Stimulated activated CD4-positive, alpha-beta T cell treated with anti-CD3 and anti-CD28 coated beads, TNF-alpha, amount 100 ng/mL, for 48 hours (primary cell): ENCODE results near the gene PDE1A.

ENCODE experiments used
- DNase-seq, 3 donors: peaks; one replicate each; pipeline ENCODE4 v3.0.0-alpha.2; 2020; ENCODE audit warnings: low read depth in 3 of 3

The PDE1A gene

DNA sequence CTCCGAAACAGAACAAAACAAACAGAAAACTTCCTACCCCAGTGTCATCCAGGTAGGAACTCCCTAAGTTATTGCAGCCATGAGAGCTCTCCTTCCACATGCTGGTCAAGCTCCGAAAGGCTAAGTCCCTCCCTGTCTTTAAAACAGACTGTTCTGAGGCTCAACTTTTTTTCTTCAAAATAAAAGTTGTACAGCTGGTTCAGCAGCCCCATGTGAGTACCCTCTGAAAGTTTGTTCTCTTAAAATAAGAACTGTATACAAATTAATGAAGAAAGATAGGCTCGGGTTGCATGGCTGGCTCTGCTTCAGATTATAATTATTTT lies at the start of gene PDE1A:
Gene PDE1A, minus strand, starts transcription at position 119 of the 323 bp plus-strand sequence.
- DNase-seq: no peak

DNA sequence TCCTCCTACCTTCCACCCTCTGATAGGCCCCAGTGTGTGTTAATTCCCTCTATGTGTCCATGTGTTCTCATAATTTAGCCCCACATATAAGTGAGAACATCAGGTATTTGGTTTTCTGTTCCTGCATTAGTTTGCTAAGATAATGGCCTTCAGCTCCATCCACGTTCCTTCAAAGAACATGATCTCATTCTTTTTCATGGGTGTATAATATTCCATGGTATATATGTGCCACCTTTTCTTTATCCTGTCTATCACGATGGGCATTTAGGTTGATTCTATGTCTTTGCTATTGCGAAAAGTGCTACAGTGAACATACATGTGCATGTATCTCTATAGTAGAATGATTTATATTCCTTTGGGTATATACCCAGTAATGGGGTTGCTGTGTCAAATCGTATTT lies 46.8 kb upstream of the PDE1A start:
- DNase-seq: no peak

DNA sequence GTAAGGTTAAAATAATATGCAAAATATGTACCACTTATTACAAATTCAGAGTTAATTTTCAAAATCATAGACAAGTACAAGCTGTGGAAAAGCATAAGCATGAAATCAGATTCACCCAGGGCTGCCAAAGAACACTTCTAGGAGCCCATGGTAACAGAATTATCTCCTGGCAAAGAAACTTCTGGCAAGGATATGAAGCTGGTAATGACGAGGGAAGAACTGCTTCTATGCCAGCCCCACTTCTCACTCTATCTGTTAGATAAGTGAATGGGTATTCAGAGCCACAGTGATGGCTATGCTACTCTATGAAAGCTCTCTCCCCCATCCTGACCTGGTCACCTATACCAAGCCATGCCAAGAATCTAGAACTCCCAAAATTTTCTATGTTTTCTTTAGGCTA lies 36.9 kb upstream of the PDE1A start:
- no peak for DNase-seq

DNA sequence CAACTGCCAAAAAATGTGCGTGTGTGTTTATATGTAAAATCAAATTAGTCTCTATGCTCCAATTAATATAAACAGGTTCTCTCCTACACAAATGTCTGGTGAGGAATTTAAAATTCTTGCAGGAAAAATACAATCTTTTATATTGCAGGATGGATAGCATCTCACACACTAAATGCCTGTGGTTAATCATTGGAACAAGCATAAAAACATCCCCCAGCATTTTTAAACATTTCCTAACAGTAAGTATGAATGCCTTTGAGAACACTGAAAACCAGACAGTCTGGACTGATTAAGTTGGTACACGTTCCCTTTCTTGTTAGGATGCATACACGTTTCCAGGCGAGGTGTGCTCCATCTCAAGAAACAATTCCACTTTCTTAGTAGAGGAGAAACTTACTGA lies 29.9 kb upstream of the PDE1A start:
- DNase-seq: no peak

DNA sequence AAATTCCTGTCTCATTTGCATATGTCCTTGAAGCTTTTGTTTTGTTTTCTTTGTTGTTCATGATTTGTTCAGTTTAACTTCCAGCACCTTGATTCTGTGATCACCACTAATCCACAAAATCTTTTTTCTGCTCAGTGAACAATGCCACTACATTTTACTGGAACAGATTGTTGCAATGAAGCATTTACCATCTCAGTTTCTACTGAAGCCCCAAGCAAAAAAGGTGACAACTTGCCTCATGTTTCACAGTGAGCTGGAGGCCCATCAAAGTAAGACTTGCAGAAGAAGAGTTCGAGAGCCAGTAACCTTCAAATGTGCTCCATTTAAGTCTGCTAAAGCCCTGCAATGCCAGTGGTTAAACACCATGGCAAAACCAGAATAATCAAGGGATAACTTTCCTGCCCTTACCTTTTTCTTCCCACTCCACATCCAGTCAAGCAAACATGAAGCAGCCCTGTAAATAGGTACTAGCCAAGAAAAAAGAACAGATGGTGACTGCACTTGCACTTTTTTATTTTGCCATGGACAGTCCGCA lies 25.7 kb upstream of the PDE1A start:
- DNase-seq: no peak

DNA sequence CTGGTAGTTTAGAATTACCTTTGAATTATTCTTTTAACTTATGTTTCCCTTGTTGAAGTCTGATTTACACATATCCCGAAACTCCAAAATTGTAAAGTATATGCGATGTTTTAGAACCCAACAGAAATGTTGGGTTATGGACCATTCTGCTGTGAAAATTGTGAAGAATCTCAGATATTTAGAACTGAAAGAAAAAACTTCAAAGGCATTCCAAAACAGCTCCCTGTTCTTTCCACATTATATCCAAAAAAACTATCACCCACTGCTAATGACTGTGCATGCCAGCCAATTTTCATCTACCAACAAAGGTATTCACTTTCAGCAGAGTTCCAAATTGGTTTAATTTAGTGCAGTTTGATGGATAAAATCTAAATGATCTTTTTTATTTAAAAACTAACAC lies 21.5 kb upstream of the PDE1A start:
- DNase-seq: no peak

DNA sequence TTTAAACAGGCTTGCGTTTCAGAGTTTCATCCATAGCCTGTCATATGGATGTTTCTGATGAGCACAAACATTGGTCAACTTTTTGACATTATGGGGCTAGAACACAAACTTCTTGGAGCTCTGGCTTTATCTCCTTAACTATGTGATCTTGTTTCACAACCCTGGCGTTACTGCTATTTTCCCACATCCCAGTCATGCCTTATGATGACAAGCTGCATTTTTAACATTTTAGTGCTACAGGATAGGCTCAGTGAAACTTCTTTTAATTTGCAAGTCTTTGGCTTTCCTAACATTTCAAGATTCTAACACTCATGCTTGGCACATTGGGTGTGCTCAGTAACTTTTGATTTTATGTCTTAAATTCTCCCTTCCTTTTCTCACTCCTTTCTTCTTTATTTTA lies 21.0 kb upstream of the PDE1A start:
- DNase-seq: no peak

DNA sequence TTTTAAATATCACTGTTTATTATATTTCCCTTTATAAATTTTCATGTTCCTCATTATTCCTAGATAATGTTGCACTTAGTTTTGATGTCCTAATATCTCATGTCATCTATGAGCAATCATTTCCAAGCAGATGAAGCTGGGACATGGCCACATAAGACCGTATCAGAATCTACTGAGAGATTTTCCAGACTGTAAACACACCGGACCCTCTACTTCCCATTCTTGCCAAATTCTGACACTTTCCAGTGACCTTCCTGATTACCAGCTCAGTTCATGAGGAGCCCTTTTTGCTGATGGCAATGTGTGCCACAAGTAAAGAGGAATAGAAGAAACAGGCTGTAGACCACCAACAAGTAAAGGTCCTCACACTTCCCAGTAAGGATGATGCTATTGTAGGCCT lies 20.3 kb upstream of the PDE1A start:
- DNase-seq: no peak

DNA sequence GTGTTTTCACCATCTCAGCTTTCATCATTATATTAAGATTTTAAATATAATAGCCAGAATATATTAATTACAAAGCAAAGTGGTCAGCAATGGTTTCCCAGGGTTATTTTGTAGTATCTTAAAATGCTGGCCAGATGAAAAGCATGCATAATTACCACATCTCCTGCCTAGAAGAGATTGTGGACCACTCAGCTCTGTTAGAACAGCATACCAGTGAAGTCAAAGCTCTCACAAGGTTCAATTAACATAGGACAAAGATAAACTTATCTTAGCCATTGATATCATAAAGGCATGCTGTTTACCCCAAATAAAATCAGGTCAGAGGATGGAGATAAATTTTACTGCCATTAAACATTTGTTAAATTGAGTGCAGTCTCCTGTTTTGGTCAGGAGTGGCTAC lies 19.3 kb upstream of the PDE1A start:
- DNase-seq: no peak

DNA sequence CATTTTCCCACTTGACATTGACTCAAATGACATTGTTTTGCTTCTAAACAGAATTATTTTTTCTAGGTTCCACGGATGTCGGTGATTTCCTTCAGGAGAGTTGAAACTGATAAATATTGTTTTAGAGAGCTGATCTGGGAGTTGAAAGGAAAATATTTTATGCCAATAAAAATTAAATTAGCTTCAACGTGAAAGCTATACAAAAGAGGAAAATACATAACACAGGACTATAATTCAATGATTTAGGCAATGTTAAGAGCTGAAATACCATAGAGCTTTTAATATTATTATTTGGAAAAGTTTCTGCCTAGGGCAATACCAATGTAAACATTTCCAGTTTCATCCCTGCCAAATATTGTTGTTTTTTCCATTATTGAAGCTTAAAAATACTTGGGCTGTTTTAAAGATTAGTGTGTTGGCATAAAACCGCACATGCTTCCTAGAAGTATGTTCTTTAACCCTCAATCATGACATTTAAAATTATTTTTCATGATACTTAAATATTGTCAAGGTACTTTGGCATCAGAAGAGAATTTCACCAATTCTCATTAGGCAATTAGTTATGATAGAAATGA lies 18.6 kb upstream of the PDE1A start:
- DNase-seq: no peak

DNA sequence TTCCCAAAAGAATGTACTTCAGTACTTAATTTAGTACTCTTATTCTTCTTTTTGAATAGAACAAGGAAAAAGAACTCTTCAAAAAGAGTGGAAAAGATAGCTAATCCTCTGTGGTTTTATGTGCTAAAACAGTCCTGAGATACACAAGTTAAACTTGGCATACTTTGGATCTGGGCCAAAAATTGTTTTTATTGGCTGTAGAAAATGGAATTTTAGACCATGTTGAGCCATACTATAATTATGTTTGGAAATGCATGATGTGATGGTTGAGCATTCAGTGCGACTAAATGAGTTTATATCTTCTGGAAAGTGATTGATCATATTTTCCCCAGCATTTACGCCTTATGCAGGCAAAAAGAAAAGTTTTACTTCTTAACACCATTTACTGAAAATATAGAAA lies 18.0 kb upstream of the PDE1A start:
- no peak for DNase-seq

DNA sequence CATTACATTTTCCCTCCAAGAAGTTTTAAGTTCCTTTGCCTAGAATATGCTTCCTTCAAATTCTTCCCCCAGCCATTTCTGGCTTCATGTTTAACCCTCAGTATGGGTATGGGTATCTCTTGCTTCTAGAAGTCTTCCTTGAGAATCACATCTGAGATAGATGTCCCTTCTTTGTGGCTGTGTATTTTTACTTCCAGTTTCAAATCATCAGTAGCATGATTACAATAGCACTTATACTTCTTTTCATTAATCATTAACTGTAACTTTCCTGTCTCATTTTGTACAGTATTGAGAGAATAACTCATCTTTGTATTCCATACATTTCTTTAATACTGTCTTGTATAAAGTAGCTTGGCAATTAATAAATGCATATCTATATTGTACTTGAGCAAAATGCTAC lies 17.3 kb upstream of the PDE1A start:
- DNase-seq: no peak

DNA sequence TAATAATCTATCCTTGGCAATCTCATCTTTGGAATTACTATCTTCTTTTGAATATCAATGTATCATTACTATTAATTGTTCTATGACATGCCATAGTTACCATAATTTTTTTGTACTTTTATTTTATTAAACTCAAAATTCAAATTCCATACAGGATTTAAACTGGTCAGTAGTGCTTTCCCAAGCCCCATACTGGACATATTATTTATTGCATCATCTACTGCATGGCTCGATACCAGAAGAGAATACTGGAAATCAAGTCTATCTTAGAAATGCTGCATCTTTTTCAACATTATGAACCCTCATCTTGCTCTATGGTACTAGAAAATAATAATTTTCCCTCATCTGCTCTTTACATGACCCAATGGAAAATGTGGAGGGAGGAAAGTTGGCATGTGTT lies 9.4 kb upstream of the PDE1A start:
- DNase-seq: no peak

DNA sequence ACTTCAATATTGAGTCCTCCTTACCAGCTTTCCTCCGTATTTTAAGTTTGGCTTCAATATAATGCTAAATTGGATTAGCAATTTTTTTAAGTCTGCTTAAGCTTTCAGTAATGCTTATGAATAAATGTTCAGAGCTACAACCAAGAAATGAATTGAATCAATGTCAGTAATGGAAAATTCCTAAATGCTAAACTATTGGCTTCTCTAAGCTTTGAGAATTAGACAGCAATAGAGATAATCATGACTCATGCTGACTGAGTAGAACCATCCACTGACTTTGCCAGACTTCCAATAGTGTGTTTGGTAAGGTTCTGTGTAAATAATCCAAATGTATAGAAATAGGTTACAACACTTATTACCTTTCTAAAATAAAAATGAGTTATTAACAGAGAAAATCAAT lies 8.9 kb upstream of the PDE1A start:
- DNase-seq: no peak

DNA sequence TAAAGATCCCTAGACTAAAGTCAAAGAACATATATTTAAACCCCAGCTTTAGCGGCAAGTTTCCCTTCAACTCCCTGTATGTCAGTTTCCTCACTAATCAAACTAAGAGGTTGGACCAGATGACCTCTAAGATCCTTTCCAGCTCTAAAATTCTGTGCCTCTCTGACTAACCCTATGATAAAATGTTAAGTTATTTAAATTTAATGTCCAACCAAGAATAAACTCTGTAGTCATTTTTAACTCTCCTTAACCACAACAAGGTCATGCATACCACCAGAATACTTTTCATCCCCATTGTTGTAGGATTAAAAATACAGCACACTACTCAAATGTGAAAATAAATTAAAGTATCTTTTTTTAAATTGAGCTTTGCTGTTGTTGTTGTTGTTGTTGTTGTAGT lies 5.2 kb upstream of the PDE1A start:
- no peak for DNase-seq

DNA sequence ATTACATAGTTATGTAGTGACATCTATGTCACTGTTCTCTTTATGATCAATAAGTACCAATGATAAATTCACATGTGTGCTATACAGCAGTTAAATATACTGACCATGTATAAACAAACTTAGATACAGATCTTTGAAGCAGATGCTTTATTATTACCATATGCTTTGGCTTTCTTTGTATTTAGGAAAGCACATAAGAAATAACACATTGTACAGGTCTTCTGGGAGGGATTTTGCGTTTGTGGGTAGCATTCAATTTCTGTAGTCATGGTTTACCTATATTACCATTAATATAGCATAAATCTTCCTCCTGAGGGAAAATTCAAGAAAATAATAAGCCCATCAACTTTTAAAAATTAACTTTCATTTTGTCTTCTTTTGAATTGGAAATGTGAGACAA lies 1.6 kb upstream of the PDE1A start:
- no peak for DNase-seq

DNA sequence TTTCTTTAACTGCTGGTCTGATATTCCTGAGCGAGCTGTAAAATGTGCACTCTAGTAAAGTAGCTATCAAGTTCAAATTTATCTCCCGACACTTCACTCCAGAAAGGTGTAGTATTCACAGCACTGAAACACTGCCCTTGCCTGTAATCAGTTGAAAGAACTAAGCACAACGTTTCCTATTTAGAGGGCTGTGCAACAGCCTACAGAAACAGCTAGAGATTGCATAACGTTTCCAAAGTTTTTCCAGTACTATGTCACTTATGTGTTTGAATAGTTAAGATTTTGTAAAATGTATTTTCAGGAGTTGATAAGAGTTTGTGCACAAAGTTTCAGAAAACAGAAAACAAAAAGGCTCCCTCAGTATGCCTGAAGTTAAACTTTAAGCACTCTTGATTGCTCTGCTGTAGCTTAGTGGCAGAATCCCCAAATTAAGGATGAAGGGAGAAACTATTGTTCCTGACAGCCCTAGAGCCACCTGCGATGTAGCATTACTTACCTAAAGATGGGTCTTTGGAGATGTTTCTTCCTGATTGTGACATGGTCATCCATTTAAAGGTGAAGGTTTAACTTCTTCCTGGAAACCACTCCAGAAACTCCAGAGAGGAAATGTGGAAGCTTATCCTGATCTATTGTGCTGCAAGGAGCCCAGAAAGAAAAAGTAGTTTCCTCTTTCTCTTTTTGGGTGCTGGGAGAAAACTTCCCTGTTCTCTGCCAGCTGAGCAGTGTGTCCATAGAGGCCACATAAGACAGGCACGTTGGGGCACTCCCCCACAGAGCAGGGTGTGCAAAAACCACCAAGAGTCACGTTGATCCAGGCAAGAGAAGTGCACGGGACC lies 536 bp downstream of the PDE1A start:
- DNase-seq: no peak

DNA sequence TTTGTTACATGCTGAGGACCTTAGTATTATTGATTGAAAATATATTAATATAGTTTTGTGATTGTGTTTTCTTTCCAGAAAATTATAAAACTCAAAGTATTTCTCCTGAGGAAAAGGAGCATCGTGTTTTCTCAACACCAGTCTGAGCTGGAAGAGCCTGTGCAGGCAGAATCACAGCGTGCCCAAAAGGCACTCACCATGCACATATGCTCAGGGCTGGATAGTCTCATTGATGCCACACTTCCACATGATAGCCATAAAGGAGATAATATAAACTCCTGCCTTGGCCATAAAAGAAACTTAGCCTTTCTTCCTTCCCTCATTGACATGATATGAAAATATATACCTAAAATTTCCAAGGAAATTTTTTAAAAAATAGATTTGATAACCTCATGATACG lies 4.0 kb downstream of the PDE1A start:
- DNase-seq: no peak

DNA sequence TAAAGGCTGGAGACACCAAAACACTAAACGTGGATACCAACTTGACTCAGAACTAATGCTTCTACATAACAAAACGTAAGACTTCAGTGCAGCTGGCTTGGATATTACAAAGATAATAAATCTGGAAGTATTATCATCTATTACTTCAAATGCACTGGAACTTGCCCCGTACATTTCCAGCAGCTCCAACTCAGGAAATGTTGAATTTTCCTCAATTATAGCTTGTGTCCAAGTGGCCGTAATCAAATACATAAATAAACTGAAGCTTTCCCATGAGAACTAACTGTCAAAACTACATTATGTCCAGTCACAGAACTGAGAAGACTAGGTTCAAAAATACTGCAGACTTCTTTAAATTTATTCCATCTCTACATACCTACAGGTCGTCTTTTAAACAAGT lies 6.2 kb downstream of the PDE1A start:
- DNase-seq: no peak

DNA sequence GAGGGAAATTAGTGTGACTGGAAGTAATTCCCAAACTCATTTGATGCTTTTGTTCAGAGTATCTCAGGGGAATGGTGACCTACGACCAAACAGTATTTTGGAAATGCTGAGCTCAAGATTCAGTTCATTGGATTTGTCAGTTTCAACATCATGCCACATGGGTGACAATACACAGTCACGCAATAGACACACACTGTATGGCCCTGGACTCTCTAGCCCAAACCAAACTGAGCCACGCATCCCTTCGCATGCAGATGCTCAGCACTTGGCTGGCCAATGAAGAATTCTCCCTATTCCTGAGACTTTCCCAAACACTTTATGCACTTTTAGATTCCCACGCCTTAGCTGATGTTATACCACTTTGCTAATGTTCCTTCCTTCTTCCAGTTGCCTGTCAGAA lies 10.0 kb downstream of the PDE1A start:
- no peak for DNase-seq

DNA sequence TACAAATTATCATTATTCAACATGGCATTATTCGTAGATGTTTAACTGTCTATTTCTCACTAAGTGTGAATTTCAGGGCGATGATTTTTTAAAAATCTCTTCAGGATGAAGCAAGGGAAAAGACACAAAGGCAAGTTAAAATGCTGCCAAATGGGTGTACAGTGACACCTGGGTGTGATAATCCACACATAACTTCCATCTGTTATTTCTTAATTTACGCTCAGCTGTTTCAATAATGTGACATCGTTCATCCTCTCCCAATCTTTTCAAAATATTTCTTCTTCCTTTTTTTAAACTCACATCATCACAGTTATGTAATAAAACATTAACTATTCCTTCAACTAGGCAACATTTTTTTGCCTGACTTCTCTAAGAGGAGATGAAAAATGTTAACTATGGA lies 10.6 kb downstream of the PDE1A start:
- no peak for DNase-seq

DNA sequence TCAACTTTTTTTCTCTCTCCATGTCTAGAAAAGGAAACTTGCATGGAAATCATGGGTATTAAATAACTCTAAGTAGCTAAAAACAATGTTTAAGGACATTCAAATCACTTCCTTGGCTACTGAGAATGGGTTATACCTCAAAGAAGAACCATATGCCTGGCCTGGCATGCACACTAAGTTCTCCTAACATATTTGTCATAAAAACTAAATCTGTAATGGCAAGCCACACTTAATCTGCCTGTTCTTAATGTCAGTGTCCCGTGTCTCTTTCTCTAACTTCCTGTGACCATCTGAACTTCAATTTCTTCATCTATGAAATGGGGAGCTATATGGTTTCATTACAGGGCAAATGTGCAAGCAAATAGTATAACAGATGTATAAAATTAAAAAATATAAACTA lies 11.1 kb downstream of the PDE1A start:
- DNase-seq: no peak

DNA sequence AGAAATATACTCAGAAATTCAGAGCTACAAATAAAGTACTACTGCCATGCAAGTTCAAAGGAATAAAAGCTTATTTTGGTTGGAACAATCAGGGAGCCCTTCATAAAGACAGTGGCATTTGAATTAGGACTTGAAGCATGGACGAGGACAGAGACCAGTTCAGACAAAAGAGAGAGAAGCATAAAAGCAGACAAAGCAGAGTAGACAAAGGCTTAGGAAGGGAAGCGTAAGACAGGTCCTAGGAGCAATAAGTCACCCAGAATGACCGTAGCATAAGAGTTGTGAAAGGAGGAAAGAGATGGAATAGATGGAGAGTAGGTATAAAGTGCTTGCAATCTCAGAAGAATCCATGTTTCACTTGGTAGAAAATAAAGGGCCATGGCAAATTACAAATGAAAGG lies 14.0 kb downstream of the PDE1A start:
- DNase-seq: no peak

DNA sequence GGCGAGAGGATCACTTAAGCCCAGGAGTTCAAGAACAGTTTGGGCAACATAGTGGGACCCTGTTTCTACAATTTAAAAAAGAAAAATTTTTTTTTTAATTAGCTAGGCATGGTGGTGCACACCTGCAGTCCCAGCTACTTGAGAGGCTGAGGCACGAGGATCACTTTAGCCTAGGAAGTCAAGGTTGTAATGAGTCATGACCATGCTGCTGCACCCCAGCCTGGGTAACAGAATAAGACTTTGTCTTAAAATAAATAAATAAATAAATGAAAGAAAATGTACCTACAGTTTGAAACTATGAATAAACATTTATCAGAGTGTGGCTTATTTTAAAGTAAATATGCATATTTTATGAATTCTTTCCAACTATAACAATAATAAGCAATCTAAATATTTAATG lies 16.7 kb downstream of the PDE1A start:
- no peak for DNase-seq
